GM12891 (cell line): Measurements from ENCODE around the gene PLEKHG5.
"Not testable (repeated sequence)": the region's sequence is repeated elsewhere in the genome, so short reads cannot be mapped to it uniquely, and the experiment has no call there.

Source experiments
- DNase-seq: peaks from one replicate; pipeline ENCODE4 v3.0.0; 2011; ENCODE audit warnings: low spot score; ENCODE audit not compliant: insufficient read length
- FAIRE-seq: peaks from 2 replicates; lab custom pipeline; 2011; peaks lifted over from hg19 to GRCh38; lab: Jason Lieb, UNC
- PAX5 ChIP-seq: IDR thresholded peaks from 2 replicates; pipeline ENCODE4 v1.6.1; 2011; ENCODE audit warnings: low read length, moderate library complexity, mild to moderate bottlenecking; ENCODE audit not compliant: insufficient read depth, severe bottlenecking
- POLR2A ChIP-seq: IDR thresholded peaks from 2 replicates; pipeline ENCODE4 v1.6.1; 2011; ENCODE audit warnings: low read depth, low read length, control low read depth
- POLR2AphosphoS5 ChIP-seq: IDR thresholded peaks from 2 replicates; pipeline ENCODE4 v1.6.1; 2011; ENCODE audit warnings: low read depth, low read length, control low read depth
- POU2F2 ChIP-seq: IDR thresholded peaks from 2 replicates; pipeline ENCODE4 v1.6.1; 2011; ENCODE audit warnings: low read depth, mild to moderate bottlenecking, control low read depth, low read length, moderate library complexity
- SPI1 ChIP-seq: IDR thresholded peaks from 2 replicates; pipeline ENCODE4 v1.6.1; 2011; ENCODE audit warnings: low read depth, low read length, control low read depth
- TAF1 ChIP-seq: IDR thresholded peaks from 2 replicates; pipeline ENCODE4 v1.6.1; 2011; ENCODE audit warnings: low read depth, low read length, control low read depth

Gene PLEKHG5

DNA sequence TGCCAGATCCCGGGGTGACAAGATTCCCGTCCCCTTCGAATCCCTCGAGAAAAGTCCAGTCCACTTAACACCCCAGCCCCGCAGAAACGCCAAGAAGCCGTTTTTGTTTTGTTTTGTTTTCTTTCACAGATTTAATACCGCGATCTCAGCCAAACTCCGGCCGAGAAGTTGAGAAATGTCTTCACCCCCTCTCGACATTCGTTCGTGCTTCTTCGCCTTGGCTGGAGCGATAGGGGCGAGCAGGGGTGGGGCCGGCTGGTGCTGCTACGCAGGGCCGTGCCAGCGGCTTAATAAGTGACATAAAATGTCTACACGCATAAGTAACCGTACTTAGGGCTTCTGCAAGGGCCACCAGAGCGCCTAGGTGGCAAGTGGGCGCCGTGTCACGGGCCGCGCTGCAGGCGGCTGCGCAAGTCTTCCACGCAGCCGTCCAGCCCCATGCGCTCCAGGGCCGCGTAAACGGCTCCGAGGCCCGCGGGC, 30.4 kb downstream of the PLEKHG5 start:
- TF ChIP-seq POU2F2 (no peak), PAX5 (no peak), TAF1 (no peak), POLR2A (no peak), POLR2AphosphoS5 (no peak), SPI1 (no peak)
- FAIRE-seq = no peak
- DNase-seq = no peak

DNA sequence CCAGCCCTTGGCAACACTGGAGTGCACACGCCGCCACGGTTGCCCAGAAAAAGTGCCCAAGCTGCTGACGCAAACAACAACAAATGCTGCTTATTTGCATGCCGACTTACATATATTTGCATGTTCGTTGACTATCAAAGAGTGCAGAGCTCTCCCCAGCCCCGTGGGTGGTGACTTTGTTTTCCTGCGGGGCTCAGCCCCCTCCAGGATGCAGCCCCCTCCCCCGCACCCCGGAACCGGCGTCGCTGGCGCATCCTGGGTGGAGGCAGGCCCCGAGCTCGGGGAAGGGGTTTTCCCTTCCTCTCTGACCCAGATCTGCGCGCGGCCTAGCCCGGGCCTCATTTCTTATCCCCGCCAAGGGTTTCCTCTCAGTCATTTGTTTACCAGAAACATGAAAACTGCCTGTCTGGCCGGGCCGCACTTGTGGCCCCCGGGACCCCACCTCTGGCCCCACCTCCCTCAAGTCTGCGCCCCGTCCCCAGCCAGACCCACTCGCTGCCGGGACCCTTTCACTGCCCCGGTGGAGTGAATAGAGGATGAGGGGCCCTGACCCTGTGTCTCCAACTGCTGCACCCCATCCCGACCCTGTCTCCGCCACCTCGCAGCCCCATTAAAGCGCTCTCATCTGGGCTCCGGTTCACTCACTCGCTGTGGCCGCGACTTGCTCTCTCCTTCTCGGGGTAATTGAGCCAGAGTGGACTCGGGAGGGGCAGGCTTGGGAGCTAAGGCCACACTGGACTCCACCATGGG, 31.0 kb downstream of the PLEKHG5 start:
- FAIRE-seq = peak; percentile 43
- TF ChIP-seq POU2F2 = peak; percentile 91; the same call in 1 of the 2 replicates
- no peak for TF ChIP-seq TAF1
- TF ChIP-seq PAX5 = no peak
- no peak for TF ChIP-seq POLR2A
- DNase-seq = peak; percentile 72

DNA sequence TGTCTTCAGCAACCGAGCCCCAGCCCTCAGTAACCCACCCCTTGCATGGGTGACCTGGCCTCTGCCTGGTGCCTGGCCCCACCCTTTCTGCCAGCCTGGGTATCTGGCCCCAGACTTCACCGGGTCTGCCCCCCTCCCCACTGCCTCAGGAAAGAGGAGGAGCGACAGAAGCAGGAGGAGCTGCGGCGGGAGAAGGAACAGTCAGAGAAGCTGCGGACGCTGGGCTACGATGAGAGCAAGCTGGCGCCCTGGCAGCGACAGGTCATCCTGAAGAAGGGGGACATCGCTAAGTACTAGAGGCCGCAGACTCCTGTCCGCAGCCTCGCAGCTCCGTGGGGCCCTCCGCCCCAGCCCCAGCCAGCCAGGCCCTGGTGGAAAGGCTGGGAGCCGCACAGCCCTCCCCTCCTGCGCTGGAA, 31.6 kb downstream of the PLEKHG5 start:
- DNase-seq (no peak), FAIRE-seq (peak; percentile 9)
- TF ChIP-seq SPI1 = no peak
- no peak for TF ChIP-seq TAF1
- no peak for TF ChIP-seq PAX5
- TF ChIP-seq POLR2A = no peak
- TF ChIP-seq POLR2AphosphoS5 = no peak
- no peak for TF ChIP-seq POU2F2

DNA sequence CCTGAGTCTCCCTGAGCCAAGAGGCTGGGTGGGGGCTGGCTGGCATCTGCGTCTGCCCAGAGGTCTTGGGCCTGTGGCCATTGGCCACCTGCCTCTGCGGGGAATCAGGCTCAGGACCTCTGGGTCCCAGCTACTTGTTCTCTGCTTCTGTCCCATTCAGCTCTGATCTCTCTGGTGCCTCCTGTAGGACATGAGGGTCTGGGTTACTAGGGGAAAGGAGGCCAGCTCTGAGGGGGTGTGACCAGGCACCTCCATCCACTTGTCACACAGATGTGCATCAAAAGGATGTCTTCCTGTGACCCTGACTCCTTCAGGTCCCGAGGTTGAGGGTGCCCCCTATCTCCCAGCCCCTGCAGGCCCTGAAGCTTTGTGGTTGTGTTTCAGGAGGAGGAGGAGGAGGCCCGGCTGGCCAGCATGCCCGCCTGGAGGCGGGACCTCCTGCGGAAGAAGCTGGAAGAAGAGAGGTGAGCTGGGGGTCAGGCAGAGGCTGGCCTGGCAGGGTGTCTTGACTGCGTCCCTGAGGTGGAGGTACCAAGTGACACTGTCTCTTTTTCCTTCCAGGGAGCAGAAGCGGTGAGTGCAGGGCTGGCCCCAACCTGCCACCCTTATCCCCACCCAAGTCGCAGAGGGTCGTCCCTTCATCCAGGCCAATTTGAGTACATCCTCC, 34.5 kb downstream of the PLEKHG5 start:
- DNase-seq = no peak
- FAIRE-seq = no peak
- no peak for TF ChIP-seq PAX5
- no peak for TF ChIP-seq POLR2A
- TF ChIP-seq POU2F2 = no peak

DNA sequence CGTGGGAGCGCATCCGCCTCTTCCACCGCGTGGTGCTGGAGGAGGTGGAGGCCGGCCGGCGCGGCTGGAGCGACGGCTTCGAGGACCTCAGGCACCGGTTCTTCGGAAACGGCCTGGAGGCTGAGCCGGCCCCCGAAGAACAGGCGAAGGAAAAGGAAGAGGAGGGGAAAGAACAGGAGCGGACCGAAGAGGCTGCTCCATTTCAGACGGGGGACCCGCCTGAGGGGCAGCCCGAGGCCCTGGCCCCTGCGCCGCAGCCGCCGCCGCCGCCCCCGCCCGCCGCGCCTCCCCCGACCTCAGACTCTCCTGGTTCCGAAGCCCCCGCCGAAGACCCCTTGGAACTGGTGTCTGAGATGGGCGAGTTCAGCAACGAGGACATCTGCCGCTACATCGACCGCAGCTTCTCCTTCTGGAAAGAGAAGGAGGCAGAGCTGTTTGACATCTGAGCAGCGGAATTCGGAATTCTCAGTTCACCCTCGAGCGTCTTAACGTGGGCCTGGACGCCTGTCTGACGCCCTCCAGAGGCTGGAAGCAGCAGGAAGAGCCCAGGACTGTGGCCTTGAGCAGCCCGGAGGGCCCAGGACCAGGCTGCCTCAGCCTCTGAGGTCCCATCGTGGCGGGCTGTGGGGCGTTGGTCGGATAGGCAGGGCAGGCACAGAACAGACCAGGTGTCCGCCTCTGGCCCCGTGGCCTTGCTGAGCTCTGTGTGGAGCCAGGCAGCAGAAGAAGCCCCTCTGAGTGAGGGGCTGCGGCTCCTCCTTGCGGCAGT, 35.5 kb downstream of the PLEKHG5 start:
- DNase-seq, FAIRE-seq: not testable (repeated sequence)

DNA sequence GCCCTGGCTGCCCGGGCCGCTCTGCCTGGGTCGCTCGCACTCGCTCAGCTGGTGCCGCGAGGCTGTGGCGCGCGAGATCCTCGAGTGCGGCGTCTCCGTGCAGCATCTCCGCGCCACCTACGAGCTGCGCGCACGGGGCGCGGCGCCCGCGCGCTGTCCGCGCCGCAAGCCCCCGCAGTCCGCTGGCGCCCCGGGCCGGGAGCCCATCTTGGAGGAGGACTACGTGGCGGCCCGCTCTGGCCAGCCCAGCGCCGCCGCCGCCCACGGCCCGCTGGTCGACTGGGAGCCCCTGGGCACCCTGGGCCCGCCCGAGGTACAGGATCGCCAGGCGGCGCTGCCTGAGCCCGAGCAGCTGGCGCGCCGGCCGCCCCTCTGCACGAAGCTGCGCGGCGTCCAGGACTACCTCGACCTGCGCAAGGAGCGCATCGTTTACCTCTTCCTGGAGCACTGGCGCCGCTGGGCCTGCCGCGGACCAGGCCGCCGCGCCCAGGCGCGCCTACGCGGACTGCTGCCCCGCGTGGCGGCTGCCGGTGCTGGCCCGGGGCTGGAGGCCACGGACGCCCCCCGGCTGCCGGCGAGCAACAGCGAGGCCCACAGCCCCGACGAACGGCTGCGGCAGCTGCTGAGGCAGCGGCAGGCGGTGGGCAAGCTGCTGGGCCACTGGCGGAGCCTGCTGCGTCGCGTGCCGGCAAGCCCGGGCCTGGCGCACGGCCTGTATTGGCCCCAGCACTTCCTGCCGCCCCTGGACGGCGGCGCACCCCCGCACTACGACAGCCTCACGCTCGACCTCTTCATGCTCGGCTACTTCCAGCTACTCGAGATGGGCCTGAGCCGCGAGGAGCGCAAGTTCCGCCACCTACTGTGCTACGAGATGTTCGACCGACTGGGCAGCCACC, 36.4 kb downstream of the PLEKHG5 start:
- FAIRE-seq = peak; percentile 91

DNA sequence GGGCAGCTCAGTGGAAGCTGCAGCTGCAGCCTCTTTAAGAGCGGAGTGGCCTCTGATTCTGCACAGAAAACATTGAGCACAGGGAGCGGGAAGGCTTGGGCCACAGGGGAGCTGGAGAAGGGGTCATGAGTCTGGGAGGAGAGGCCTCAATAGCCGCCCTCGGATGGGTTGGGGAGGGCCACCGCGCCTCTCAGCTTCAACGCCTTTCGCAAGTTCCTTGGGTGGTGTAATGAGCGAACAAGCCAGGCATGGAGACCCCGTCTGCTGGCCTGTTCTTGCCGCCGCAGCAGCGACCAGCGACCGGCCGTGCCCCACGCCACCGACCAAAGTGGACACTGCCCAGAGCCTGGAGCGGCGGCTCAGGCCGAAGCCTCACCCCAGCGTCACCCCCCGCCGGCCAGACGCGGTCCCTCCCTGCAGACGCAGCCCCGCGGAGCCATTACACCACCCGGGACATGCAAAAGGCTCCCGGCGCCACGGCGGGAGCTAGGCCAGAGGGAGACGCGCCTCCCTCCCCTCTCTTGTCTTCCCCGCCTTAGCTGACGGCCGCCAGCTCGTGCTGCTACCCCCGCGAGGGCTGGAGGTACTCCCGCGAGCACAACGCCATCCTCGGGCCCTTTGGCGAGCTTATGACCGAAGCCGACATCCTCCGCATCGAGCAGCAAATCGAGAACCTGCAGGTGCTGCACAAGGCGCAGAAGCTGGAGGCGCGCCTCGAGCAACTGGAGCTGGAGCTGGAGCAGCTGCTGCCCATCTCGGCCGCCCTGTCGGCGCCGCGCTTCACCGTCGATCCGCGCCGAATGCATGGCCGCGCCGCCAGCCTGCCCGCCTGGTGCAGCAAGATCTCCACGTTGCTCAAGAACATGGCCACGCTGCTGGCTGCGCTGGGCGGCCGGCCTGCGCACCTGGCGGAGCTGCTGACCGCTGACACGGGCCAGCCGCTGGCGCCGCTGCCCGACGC, 37.3 kb downstream of the PLEKHG5 start:
- FAIRE-seq = peak; percentile 26
- not testable (repeated sequence) for DNase-seq

More for the DNA sequence above, 36.4 kb downstream of the PLEKHG5 start:
- no peak for DNase-seq
- no peak for TF ChIP-seq PAX5
- TF ChIP-seq POLR2AphosphoS5 = no peak
- no peak for TF ChIP-seq SPI1
- TF ChIP-seq POU2F2 = no peak
- no peak for TF ChIP-seq TAF1

DNA sequence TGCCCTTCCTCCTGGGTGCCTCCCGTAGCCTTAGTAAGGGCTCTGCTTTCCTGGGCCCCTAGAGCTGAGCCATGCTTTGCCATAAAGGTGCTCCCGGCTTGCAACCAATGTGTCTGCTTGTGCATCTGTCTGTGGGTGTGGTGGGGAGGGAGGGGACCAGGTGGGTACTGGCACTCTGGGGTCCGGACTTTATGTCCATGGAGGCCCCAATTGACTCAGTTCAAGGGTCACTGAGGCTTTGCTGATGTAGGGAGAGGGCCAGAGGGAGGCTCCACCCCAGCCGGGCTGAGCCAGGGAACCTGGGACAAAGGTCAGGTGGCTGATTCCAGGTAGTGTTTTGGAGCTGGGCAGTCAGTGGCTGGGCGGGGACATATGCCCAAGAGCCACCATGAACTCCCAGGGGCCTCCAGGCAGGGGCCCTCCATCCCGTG, 40.5 kb downstream of the PLEKHG5 start:
- DNase-seq (no peak), FAIRE-seq (no peak)
- TF ChIP-seq PAX5 = no peak
- no peak for TF ChIP-seq POU2F2
- TF ChIP-seq POLR2A = no peak
- no peak for TF ChIP-seq SPI1
- no peak for TF ChIP-seq POLR2AphosphoS5
- no peak for TF ChIP-seq TAF1

DNA sequence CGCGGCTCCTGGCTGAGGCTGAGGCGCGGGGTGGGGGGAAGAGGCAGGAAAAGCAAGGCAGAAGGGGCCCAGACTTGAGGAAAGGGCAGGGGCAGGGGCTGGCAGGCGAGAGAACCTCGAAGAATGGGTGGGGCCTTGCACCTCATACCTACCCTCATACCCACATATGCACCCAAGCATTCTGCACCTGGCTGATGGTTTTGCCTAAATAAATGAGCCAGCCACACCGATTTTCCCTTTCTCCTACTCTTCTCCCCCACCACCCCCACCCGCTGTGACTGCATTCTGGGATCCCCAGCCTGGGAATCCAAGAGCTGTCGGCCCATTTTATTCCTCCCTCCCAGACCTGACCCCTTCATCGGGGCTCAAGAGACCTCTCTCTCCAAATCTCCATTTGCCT, 41.0 kb downstream of the PLEKHG5 start:
- peak; percentile 72 for FAIRE-seq

More for the DNA sequence above, 41.0 kb downstream of the PLEKHG5 start:
- not testable (repeated sequence) for DNase-seq
